GM19239 (cell line): ENCODE results near the gene COA8.

Experiments used
- DNase-seq: peaks from one replicate; pipeline ENCODE4 v3.0.0; 2011; ENCODE audit warnings: low spot score; ENCODE audit not compliant: insufficient read length
- FAIRE-seq: peaks from 2 replicates; lab custom pipeline; 2011; peaks lifted over from hg19 to GRCh38; lab: Jason Lieb, UNC

The COA8 gene

DNA sequence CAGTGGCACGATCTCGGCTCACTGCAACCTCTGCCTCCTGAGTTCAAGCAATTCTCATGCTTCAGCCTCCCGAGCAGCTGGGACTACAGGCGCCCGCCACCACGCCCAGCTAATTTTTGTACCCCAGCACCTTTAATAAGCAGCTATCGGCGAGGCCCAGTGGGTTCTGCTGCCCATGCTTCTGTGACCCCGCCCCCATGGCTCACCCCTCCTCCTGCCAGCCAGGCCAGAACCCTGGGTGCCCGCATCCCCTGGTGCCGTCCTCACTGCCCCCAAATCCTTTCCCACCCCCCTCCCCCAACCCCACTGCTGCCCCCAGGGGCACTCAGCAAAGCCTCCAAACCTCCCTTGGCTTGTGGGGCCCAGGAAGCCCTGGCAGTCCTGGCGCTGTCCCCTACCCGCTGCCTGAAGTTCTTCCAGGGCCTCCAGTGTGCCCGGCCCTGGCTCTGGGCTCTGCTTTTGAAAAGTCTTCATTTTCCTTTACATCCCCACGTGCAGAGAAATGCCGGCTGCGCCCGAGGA is 14.8 kb upstream of the COA8 start:
- FAIRE-seq, result no peak
- DNase-seq, result no peak

DNA sequence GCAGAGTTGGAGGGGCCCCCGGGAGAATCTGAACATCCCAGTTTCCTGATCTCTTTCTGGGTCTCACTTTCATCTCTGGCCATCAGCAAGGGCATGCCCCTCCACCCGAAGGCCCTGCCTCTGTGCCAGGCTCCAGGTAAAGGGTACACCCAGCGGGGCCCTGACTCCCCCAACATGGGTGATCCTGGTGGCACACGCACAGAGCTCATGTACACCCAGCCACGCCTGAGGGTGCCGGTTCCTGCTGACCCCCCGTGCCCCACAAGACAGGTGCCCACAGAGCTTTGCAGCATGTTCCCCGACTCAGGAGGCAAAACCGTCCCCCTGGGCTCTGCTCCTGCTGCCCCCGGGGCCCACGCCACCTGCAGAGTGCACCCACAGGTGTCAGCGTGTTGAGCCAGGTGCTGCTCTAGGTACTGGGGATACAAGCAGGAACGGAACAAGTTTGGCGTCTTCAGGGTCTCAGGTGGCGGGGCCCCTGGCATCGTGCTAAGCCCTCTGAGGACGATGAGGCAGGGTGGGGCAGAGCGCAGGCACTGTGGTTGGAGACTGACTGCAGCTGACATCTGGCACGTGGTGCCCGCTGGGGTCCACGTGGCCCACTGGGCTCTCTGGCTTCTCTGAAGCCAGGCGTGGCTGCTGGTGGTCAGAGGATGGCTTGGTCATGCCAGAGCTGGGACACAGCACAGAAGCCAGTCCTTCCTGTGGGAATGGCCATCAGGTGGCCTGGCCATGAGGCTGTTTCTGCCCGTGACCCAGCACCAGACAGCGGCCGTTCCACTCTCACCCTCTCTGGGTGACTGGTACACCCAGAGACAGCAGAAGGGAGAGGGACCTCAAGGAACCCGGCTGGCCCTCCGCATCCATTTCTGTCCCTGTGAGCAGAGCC is 14.1 kb upstream of the COA8 start:
- no peak for DNase-seq
- no peak for FAIRE-seq

DNA sequence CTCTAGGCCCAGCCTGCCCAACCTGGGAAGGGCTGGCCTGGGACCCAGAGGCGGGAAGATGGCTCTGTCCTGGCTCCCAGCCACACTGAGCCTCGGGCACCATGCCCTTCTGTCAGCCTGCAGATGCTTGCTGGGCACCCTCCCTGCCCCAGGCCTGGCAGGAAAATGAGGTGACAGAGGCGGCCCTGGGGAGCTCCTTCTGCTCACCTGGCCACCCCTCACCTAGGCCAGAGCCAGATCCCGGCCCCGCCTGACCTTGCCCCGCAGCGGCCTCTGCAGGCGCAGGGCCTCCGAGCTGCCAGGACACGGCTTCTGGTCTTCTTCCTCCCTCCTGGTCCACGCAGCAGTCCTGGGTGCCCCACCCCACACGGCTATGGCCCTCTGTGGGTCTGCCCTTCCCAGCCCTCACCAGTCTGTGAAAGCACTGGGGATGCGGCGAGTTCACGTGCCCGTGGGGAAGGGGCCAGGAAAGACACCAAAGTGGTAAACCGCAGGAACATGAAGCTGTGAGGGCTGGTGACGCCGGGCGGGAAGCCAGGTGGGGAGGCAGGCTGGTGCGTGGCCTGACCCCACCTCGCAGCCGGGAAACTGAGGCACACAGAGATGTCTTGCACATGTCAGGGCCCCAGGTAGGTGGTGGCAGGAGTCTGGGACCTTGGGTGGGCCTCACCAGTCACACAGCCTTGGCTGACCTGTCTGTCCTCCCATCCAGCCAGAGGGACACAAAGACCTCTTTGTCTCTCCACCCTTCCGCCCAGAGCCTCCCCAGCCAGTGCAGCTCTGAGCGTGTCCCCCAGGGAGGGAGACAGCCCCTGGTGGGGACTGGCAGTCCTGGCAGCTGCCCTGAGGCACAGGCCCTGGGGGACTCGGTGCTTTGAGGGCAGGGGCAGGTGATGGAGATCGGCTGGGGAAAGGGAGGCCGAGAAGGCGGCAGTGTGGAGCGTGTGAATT is 13.1 kb upstream of the COA8 start:
- FAIRE-seq (no peak), DNase-seq (no peak)

DNA sequence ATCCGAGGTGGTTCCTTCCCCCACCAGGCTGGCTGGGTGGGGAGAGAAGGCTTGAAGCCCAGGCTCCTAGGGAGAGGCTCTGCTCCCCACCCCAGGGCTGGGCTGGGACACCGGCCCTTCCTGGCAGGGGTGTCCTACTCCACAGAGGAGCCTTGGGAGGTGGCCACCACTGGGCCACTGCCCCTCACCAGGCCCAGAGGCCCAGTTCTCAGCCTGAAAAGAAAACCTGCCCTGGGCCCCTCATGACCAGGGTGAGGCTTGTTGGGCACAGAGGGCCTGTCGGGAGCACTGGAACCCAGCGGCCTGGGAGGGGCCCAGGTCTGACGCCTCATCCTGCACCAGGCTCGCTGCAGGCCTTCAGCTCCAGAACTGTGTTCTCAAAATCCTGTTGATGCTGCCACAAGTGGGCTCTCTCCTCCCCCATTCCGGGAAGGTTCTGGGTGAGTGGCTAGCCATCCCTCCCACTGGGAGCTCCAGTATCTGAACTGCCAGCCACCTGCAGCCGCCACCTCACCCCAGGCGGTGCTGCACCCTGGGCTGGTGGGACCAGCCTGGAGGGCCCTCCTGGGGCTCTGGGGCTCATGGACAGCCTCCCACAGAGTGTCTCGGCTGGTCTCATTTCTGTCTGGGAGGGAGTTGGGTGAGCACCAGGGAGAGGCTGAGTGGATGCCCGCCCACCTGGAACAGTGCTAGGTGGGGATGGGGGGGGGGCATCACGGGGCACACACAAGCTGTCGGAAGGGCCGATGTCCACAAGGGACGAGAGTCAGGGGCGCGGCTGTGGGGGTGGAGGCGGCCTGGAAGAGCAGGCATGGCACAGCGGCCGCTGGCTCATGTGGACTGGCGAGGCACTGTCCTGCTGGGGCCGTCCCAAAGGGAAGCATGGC is 12.1 kb upstream of the COA8 start:
- DNase-seq (no peak), FAIRE-seq (no peak)

DNA sequence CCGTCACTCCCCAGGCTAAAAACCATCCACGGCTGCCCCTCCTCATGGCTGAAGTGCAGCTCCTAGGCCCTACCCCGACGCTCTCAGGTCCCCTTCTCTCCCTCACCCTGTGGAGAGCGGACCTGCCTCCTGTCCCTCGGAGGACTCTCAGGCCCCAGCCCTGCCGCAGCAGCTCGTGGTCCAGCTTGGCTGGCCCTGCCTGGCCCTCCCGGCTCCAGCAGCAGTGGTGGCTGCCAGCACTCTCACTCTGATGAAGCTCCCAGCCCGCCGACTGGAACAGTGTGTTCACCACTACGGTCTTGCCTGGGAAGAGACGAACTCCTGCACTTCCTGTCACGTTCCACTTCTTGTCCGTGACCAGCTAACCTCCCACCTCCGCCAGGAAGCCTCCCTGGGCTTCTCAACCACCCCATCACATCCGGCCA is 11.4 kb upstream of the COA8 start:
- DNase-seq (no peak), FAIRE-seq (no peak)

DNA sequence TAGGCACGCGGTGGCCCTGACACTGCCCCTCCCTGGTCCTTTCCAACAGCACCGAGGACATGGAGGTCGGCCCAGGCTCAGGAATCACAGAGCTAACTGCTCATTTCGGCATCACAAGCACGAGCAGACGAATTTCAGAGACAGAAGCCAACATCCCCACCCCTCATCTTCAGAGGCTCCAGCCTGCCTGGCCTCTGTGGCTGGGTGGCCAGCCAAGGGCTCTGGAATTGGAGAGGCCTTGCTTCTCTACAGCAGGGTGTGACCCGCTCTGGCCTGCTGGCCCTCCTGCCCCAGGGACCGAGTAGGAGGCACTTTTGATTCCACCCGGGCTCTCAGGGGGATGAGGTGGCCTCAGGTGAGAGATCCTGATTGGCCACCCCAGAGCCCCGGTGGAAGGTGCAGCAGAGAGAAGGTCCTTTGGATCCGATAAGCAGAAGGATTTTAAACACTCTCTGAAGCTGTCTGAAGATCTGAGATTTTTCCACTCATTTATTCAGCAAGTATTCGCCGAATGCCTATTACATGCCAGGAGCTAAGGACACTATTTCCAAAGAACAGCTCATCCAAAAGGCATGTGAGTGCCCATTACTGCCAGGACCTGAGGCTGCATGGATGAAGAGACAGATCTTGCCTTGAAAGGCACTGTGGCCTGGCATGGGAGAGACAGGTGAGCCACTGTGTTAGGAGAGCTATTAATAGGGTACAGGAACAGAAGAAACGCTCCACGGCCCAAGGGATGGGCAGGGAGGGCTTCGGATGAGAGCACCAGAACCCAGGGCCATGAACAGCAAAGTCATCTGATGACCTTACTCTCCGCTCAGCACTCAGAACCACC is 10.5 kb upstream of the COA8 start:
- FAIRE-seq, result no peak
- no peak for DNase-seq

DNA sequence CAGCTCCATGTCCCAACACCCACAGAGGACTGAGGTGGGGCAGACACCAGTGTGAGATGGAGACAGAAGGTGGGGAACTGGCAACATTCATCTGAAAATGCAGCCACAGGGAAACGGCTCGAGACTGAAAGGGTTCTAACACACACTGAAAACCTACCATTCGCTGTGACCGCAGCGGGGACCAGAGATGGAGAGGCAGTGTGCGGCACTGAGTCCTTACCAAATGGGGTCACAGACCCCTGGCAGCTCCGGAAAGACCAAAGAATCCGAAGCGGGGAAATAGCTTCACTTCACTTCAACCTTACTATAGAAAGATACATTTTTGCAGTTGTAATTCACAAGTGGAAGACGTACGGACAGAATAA is 9.9 kb upstream of the COA8 start:
- DNase-seq (no peak), FAIRE-seq (no peak)

DNA sequence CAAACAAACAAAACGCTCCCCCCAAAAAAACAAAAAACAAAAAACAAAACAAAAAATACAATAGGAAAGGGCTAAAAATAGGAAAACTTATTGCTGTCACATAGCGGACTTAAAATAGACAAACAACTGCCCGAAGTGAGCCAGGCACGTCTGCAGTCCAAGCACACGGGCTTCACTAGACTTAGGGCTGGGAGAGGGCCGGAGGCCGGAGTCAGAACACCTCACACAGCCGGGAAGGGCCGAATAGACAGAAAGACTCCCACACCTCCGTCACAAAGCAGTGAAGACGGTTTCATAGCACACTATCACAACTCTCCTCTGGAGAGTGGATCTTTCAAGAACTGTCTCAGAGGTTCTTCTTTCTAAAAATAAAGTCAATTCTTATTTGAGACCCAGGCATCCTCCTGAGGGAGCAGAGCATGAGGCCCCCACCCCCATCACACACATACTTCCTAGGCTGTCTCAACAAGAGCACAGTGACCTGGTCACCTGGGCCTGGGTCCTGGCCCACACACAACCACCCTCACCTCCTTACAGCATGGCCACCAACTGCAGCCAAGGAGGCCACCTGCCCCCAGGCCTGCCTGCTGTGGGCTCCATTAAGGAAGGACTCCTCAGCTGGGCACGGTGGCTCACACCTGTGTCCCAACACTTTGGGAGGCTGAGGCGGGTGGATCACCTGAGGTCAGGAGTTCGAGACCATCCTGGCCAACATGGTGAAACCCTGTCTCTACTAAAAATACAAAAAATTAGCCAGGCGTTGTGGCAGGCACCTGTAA is 7.0 kb upstream of the COA8 start:
- no peak for DNase-seq
- FAIRE-seq, result no peak

DNA sequence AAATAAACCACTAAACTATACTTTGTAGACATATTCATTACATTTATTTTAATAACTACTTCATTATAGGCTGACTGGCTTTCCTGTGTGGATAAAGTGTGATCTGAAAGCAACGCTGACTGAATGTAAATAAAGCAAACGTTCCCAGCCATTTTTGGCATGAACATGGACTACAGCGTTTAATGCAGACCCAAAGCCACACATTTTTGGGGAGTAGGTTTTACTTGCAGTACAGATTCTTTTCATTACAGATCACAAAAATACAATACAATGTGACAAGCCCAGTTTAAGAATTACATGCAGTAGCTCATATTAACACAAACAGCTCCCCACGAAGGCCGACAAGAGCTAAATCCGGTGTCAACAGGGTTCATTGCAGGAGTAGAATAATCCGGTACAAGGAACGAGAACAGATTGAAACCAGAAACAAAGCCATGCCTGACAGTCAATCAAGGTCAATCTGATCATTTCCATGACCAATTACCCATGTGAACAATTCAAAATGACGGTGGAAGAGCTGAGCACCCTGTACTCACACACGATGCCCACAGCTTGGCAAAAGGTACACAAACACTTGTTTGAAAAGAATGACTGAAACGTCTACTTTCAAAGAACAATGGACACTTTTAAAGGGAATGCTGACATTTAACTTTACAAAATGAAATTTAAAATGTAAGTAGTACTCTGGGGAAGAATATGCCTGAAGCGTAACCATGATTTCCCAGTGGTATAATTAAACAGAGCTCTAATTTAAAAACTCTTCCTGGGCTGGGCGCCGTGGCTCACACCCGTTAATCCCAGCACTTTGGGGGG is 5.6 kb upstream of the COA8 start:
- FAIRE-seq (no peak), DNase-seq (no peak)

DNA sequence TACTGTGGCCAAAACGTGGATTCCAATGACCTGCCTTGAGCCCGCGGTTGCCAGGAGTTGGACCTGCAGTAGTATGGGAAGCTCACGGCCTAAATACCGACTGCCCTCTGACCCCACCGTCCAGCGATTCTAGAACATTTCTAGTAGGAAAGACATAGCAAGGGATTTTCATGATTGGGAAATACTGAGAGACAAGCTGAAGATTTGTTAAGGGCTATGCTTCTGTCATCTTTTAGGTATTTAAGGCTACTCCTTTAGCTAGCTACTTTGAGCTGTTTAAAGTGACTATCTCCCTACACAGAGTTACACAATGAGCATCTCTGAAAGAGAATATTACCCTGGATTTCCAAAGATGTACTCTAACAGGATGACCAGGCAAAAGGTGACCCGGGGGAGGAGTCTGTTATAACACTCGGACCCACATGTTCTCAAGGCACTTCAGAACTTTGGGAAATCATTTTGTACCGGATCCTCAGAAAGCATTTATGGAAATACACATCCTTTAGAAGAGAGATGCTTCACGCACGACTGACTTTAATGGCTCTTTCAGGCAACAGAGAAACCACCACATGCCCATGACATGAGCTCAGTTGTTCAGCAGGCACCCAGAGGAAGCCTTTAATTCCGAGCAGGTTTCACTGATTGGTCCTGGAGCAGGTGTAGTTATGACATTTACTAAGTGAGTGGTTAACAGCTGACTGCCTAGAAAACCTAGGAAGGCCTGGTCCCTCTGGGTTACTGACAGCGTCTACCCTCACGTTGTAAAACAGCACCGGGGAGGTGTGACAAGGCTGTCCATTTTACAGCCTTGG is 4.5 kb upstream of the COA8 start:
- no peak for FAIRE-seq

DNA sequence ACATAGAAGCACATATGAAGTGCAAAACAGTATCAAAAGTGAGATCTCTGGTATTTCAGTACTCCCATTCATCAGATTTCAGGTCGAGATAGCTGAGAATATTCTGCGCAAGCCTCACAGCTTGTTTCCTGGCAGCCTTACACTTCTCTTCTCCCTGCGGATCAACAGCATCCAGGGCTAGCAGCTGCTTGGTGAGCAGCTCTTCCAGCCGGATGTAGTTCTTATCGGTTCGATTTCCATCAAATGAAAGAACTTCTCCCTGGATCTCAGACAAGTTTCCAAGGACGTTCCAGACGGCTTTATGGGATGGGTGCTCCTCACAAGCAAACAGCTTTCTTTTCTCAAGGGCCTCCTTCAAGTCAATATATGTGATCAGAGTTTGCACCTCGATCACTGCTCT is 3.0 kb upstream of the COA8 start:
- FAIRE-seq, result no peak
- no peak for DNase-seq

More for the DNA sequence above, 4.5 kb upstream of the COA8 start:
- no peak for DNase-seq

DNA sequence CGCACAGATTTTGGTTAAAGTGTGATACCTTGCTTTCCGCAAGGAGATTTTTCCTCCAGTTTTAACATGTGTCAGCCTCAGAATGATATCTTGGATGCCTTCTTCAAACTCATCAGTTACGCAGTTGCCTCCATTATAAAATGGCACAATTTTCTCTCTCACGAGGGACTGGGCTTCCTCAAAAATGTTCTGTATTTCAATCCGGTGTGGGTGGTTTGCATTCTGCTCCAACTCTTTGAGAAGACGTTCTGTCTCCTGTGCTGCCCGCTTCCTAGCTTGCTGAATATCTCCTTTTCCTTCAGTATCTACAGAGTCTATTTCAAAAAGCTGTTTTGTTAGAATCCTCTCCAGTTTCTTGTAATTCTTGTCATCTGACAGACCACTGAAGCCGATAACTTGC is 2.1 kb upstream of the COA8 start:
- DNase-seq, result no peak
- FAIRE-seq, result no peak

DNA sequence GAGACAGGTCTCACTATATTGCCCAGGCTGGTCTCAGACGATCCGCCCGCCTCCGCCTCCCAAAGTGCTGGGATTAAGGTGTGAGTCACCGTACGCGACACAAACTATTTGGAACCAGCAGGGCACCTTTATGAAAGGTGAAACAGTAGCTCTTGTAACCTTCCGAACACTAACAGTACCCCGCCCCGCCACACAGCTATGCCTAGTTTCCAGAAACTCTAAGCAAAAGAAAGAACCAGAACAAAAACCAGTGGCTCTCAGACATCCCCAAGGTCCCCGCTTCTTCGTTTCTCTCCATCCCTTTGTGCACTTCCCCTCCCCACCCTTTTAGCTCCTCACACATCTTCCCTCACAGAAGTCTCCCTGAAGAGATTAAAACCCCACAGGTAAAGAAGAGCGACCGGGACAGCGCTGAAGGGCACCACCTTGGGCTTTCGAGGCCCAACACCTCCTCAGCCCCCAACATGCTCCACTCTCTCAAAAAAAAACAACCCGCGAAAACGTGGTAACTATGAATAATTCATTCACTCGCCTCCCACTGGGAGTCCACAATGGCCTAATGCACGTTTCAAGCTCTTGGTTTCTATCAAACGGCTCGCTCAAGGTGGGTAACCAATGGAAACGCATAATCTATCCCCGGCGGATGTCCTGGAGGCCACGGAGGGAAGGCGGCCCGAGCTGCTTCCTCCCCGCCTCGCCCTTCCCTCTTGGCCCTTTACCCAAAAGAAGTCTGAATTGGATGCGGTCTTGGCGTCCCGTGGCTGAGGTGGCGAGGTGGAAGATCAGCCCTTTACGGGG is 1.2 kb upstream of the COA8 start:
- DNase-seq (peak; percentile 66), FAIRE-seq (peak; percentile 67)

DNA sequence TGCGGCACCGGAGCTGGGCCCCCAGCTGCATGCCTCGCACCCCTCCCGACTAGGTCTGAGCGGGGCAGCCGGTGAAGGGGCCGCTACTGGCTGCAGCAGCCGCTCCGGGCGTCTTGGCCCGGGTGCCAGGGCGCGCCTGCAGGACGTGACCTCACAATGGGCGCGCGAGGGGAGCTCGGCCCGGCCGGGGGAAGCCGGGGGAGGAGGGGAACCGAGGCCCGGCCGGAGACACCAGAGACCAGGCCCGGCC is 656 bp upstream of the COA8 start:
- no peak for DNase-seq
- FAIRE-seq, result no peak

DNA sequence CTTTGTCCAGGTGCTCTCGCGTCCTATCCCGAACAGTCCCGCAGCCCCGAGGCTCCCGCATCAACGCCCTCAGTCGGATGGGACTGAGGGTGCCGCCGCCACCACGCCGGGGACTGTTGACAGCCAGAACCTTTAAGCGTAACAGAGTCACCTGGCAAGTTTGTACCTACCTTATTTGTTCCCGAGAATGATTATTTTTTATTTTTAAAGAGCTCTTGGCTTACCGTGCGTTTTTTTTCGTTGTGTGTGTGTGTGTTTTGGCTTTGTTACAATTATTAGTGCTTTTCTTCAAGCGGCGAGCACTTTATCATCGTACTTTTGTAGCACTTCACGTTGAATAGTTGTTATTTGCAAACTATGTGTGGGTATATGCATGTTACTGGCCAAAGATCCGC is 463 bp downstream of the COA8 start:
- DNase-seq (no peak), FAIRE-seq (peak; percentile 11)

DNA sequence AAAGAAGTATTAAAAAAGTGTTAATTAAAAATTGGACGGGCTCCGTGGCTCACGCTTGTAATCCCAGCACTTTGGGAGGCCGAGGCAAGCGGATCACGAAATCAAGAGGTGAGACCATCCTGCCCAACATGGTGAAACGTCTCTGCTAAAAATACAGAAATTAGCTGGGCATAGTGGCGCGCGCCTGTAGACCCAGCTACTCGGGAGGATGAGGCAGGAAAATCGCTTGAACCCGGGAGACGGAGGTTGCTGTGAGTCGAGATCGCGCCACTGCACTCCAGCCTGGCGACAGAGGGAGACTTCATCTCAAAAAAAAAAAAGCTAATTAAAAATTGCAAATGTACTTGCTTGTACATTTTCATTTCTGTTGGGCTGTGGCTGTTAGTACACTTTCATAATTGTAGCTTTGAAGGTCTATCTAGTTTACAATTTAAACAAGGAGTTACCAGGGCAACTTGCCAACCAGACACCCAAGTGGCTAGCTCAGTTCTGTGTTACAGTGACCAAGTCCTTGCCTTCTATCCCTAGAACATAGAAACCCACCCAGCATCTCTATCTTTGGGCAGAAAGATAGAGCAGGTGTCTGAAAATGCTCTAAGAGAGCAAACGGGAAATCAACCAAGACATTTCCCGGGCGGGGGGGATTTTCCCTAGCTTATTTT is 1.2 kb downstream of the COA8 start:
- FAIRE-seq (no peak), DNase-seq (no peak)
